Activated naive CD4-positive, alpha-beta T cell treated with anti-CD3 and anti-CD28 coated beads, Interleukin-2, amount 10 ng/mL, durations not matched to agents 7 days and 5 days (primary cell): Measurements from ENCODE around the gene TMEM164.

Experiments used
- CTCF ChIA-PET: fragments of 350-600 bp; sonication (Branson Sonifier 250); formaldehyde crosslinking; loops from one replicate; lab custom pipeline; 2021; ENCODE audit warnings: antibody characterized with exemption; lab: Charles Lee
- DNase-seq: peaks from one replicate; pipeline ENCODE4 v3.0.0-alpha.2; 2020
- H3K27ac Mint-ChIP-seq: one replicate; pipeline ENCODE4 v1.8.0; 2021; ENCODE audit warnings: mild to moderate bottlenecking, moderate library complexity, mixed read lengths
- H3K27me3 Mint-ChIP-seq: one replicate; pipeline ENCODE4 v1.8.0; 2021; ENCODE audit warnings: mild to moderate bottlenecking, mixed read lengths
- H3K36me3 Mint-ChIP-seq: one replicate; pipeline ENCODE4 v1.8.0; 2021; ENCODE audit warnings: mixed read lengths
- H3K4me1 Mint-ChIP-seq: one replicate; pipeline ENCODE4 v1.8.0; 2021; ENCODE audit warnings: mixed read lengths
- H3K4me3 Mint-ChIP-seq: one replicate; pipeline ENCODE4 v1.8.0; 2021; ENCODE audit warnings: mild to moderate bottlenecking, moderate library complexity, mixed read lengths
- H3K9me3 Mint-ChIP-seq: one replicate; pipeline ENCODE4 v1.8.0; 2021; ENCODE audit warnings: mixed read lengths

Gene TMEM164

DNA sequence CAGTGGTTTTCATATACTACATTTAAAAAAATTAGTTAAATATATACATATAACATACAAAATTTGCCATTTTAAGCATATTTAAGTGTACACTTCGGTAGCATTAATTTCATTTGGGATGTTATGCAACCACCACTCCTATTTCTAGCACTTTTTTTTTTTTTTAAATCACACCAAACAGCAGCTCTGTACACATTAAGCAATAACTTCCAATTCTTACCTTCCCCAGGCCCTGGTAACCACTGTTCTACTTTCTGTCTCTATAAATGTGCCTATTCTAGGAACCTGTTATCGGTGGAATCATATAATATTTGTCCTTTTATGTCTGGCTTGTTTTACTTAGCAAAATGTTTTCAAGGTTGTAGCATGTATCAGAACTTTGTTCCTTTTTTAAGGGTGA is 39.1 kb downstream of the TMEM164 start:
- Mint-ChIP-seq H3K36me3 (peaks cover 10% of the 10 kb centered on the region), H3K27me3 (no peaks in the 10 kb centered on the region), H3K4me1 (peaks cover 9% of the 10 kb centered on the region), H3K27ac (no peak overlapping the region), H3K4me3 (no peak overlapping the region), H3K9me3 (no peaks in the 10 kb centered on the region)
- CTCF ChIA-PET = no interaction called here
- no peak for DNase-seq

DNA sequence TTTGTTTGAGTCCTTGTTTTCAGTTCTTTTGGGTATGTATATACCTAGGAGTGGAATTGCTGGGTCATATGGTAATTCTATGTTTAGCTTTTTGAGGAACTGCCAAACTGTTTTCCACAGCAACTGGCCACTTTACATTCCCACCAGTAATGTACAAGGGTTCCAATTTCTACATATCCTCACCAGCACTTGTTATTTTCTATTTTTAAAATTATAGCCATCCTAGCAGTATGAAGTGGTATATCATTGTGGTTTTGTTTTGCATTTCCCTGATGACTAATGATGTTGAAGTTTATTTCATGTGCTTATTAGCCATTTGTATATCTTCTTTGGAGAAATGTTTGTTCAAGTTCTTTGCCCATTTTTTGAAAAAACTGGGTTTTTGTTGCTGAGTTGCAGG is 39.6 kb downstream of the TMEM164 start:
- H3K9me3 Mint-ChIP-seq = no peaks in the 10 kb centered on the region
- H3K4me3 Mint-ChIP-seq = no peak overlapping the region
- peaks cover 9% of the 10 kb centered on the region for H3K4me1 Mint-ChIP-seq
- no peak overlapping the region for H3K27ac Mint-ChIP-seq
- H3K36me3 Mint-ChIP-seq = peaks cover 10% of the 10 kb centered on the region
- CTCF ChIA-PET = no interaction called here
- H3K27me3 Mint-ChIP-seq = no peaks in the 10 kb centered on the region
- DNase-seq = no peak

DNA sequence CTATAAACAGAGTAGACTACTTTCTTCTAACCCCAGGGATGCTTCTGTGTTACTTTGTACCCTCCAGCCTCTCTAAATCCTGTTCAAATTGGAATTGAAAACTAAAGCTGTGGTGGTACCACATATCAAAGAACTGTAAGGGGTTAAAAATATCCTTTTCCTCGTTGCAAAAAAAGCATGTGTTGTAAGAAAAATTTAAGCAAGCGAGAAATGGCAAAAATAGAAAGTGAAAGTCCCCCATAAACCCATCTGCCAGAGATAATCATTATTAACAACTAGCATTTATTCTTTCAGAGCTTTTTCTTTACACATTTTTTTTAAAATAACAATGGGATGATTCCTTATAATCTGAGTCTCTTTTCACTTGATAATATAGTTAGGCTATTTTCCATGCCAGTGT is 40.6 kb downstream of the TMEM164 start:
- CTCF ChIA-PET = interaction anchor here (0.6 kb wide), 1 partner anchor 346 kb away, joined by 3 read pairs; no protein-coding TSS in a partner anchor
- H3K36me3 Mint-ChIP-seq = peaks cover 6% of the 10 kb centered on the region
- H3K27ac Mint-ChIP-seq = no peak overlapping the region
- peaks cover 9% of the 10 kb centered on the region for H3K4me1 Mint-ChIP-seq
- no peak for DNase-seq
- H3K27me3 Mint-ChIP-seq = no peaks in the 10 kb centered on the region
- no peaks in the 10 kb centered on the region for H3K9me3 Mint-ChIP-seq
- H3K4me3 Mint-ChIP-seq = no peak overlapping the region

DNA sequence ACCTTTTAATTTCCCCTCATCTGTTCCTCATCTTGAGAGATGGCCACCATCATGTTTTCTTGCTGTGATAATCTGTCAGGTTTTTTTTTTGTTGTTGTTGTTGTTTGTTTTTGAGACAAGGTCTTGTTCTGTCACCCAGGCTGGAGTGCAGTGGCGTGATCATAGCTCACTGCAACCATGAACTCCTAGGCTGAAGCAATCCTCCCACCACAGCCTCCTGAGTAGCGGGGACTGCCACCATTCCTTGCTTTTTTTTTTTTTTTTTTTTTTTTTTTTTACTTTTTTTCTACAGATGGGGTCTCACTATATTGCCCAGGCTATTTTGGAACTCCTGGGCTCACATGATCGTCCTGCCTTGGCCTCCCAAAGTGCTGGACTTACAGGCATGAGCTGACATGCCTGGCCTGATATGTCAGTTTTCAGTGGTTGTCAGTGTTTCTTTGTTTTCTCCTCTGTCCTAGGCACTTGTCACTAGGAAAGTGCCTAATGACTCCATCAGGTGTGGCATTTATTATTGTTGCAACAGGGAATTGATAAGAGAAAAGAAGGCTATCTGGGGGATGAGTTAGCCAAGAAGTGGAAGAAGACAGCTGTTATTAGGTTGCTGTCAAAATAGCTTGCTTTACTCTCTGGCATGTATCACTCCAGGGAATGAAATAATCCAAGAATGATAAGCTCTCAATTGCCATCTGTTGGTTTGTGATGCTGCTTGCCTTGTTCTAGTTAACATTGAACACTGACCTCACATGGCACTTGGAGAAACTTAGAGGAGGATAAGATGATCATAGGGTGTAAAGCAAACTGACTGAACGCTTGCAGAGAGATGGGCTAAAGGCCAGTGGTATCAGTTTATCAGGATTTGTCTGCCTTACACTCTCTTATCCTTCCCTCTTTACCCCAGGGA is 41.7 kb downstream of the TMEM164 start:
- Mint-ChIP-seq H3K27ac (no peak overlapping the region), H3K36me3 (peaks cover 5% of the 10 kb centered on the region), H3K4me3 (no peak overlapping the region), H3K9me3 (no peaks in the 10 kb centered on the region), H3K27me3 (no peaks in the 10 kb centered on the region), H3K4me1 (peaks cover 9% of the 10 kb centered on the region)
- CTCF ChIA-PET = interaction anchor here (1.2 kb wide), 2 partner anchors 153 to 364 kb away, joined by 3 read pairs; no protein-coding TSS in a partner anchor
- DNase-seq = no peak

GRCh38 chrX:110045421-110045820 is 42.5 kb downstream of the TMEM164 start:
- no peaks in the 10 kb centered on the region for H3K27me3 Mint-ChIP-seq
- no peak overlapping the region for H3K27ac Mint-ChIP-seq
- no peak for DNase-seq
- H3K4me3 Mint-ChIP-seq = no peak overlapping the region
- peaks cover 9% of the 10 kb centered on the region for H3K4me1 Mint-ChIP-seq
- H3K9me3 Mint-ChIP-seq = no peaks in the 10 kb centered on the region
- H3K36me3 Mint-ChIP-seq = peaks cover 5% of the 10 kb centered on the region
- CTCF ChIA-PET = interaction anchor here (1.2 kb wide), 2 partner anchors 154 to 363 kb away, joined by 3 read pairs; no protein-coding TSS in a partner anchor

GRCh38 chrX:110046001-110046400 is 43.1 kb downstream of the TMEM164 start:
- DNase-seq = no peak
- CTCF ChIA-PET = no interaction called here
- Mint-ChIP-seq H3K9me3 (no peaks in the 10 kb centered on the region), H3K4me1 (peaks cover 9% of the 10 kb centered on the region), H3K27me3 (no peaks in the 10 kb centered on the region), H3K36me3 (peaks cover 4% of the 10 kb centered on the region), H3K4me3 (no peak overlapping the region), H3K27ac (no peak overlapping the region)

DNA sequence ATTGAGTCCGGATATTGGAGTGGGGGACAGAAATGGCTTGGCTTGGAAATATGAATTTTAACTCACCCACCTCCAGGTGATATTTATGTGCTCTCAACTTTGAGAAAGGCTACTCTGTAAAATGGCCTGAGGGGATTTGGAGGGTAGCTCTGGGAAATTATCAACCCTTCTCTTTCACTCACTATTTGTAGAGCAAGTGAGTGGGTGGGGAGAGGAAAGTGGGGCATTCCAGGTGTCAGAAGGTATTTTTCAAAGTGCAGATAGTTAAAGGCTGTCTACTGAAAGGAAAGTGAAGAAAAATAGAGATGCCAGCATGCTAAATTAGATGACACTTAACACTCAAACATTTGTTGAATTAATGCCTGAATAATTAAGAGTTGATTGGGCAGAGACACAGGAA is 44.1 kb downstream of the TMEM164 start:
- no peaks in the 10 kb centered on the region for H3K27me3 Mint-ChIP-seq
- peaks cover 4% of the 10 kb centered on the region for H3K36me3 Mint-ChIP-seq
- no peak overlapping the region for H3K4me3 Mint-ChIP-seq
- no peak overlapping the region for H3K27ac Mint-ChIP-seq
- no peaks in the 10 kb centered on the region for H3K9me3 Mint-ChIP-seq
- H3K4me1 Mint-ChIP-seq = peaks cover 9% of the 10 kb centered on the region
- CTCF ChIA-PET = no interaction called here
- no peak for DNase-seq

DNA sequence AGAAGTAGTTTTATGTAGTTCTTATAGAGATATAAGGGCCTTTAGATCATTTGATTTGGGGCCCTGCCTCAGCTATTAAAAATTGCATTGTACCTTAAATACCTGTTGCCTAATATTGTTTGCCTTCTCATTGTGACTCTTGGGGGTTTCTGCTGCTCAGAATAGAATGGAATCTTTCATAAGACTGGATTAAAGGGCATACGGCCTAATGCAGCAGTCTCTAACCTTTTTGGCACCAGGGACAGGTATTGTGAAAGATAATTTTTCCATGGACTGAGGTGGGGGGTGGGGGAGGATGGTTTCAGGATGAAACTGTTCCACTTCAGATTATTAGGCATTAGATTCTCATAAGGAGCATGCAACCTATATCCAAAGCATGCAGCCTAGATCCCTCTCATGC is 46.2 kb downstream of the TMEM164 start:
- Mint-ChIP-seq H3K4me1 (no peaks in the 10 kb centered on the region), H3K27ac (no peak overlapping the region), H3K9me3 (no peaks in the 10 kb centered on the region), H3K36me3 (peaks cover 10% of the 10 kb centered on the region), H3K27me3 (no peaks in the 10 kb centered on the region), H3K4me3 (no peak overlapping the region)
- no peak for DNase-seq
- CTCF ChIA-PET = interaction anchor here (1.2 kb wide), 1 partner anchor 159 kb away, joined by 3 read pairs; no protein-coding TSS in a partner anchor

DNA sequence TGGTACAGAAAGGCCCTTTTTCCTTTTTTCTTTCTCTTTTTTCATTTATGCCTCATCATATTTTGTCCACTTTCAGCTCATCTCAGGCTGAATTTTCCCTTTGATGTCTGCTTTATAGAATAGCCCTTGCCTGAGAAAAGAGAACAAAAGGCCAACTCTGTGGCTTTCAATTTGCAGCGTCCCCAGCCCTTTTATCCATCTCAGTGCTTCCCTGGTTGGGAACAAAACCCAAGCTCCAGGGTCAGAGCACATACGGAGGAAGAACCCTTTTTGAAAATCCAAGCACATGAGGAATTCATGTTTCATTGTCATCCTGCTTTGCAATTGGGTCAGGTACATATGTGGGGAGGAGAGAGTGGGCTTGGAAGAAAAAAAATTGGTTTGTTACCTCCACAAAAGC is 47.5 kb downstream of the TMEM164 start:
- Mint-ChIP-seq H3K4me3 (no peak overlapping the region), H3K4me1 (no peaks in the 10 kb centered on the region), H3K9me3 (no peaks in the 10 kb centered on the region), H3K36me3 (peaks cover 13% of the 10 kb centered on the region), H3K27ac (no peak overlapping the region), H3K27me3 (no peaks in the 10 kb centered on the region)
- CTCF ChIA-PET = no interaction called here
- DNase-seq = no peak

DNA sequence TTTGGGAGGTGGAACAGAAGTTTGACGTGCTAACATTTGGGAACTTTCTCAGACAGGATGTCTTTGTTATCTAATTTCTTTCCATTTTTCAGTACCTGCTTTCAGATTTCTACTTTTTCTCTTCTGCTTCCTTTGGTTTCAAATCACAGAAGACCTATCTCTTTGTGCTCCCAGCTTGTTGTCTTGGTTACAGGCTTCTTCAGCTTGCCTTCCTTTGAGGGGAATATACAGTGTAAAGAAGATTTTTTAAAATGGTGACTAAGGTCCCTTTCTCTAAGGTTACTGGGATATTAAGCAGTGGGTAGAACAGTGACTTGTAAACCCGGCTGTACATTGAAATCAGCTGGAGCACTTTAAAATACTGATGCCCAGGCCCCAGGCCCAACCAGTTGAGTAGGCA is 48.0 kb downstream of the TMEM164 start:
- CTCF ChIA-PET = no interaction called here
- H3K4me3 Mint-ChIP-seq = no peak overlapping the region
- H3K36me3 Mint-ChIP-seq = peaks cover 13% of the 10 kb centered on the region
- H3K4me1 Mint-ChIP-seq = no peaks in the 10 kb centered on the region
- H3K27me3 Mint-ChIP-seq = no peaks in the 10 kb centered on the region
- H3K27ac Mint-ChIP-seq = no peak overlapping the region
- H3K9me3 Mint-ChIP-seq = no peaks in the 10 kb centered on the region
- no peak for DNase-seq

DNA sequence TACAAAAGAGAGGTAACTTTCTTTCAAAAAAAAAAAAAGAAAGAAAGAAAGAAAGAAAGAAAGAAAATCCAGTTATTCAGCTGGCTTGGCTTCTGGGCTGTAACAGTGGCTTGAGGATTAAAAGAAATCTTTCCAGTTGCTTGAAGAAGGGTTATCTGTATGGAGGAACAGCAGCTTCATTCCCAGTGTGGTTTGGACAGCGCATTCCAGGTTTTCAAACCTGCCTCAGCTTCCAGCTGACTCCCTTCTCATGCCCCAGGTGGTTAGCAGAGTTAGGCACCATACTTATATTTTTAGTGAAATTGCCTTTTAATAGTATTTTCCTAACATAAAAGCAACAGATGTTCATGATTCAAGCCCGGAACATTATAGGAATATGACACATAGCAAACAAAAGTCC is 48.6 kb downstream of the TMEM164 start:
- CTCF ChIA-PET = no interaction called here
- Mint-ChIP-seq H3K36me3 (peaks cover 13% of the 10 kb centered on the region), H3K27ac (no peak overlapping the region)

GRCh38 chrX:110052303-110052702 is 49.4 kb downstream of the TMEM164 start:
- DNase-seq = no peak
- CTCF ChIA-PET = no interaction called here
- H3K27me3 Mint-ChIP-seq = no peaks in the 10 kb centered on the region
- peaks cover 13% of the 10 kb centered on the region for H3K36me3 Mint-ChIP-seq
- H3K4me3 Mint-ChIP-seq = no peak overlapping the region
- H3K27ac Mint-ChIP-seq = no peak overlapping the region
- H3K9me3 Mint-ChIP-seq = no peaks in the 10 kb centered on the region
- no peaks in the 10 kb centered on the region for H3K4me1 Mint-ChIP-seq

More for the DNA sequence above, 48.6 kb downstream of the TMEM164 start:
- H3K4me1 Mint-ChIP-seq = no peaks in the 10 kb centered on the region
- no peak overlapping the region for H3K4me3 Mint-ChIP-seq
- H3K27me3 Mint-ChIP-seq = no peaks in the 10 kb centered on the region
- H3K9me3 Mint-ChIP-seq = no peaks in the 10 kb centered on the region
- DNase-seq = no peak

GRCh38 chrX:110053453-110053852 is 50.5 kb downstream of the TMEM164 start:
- CTCF ChIA-PET = no interaction called here
- no peak overlapping the region for H3K27ac Mint-ChIP-seq
- H3K9me3 Mint-ChIP-seq = no peaks in the 10 kb centered on the region
- H3K27me3 Mint-ChIP-seq = no peaks in the 10 kb centered on the region
- no peaks in the 10 kb centered on the region for H3K4me1 Mint-ChIP-seq
- no peak overlapping the region for H3K4me3 Mint-ChIP-seq
- peaks cover 16% of the 10 kb centered on the region for H3K36me3 Mint-ChIP-seq
- no peak for DNase-seq

DNA sequence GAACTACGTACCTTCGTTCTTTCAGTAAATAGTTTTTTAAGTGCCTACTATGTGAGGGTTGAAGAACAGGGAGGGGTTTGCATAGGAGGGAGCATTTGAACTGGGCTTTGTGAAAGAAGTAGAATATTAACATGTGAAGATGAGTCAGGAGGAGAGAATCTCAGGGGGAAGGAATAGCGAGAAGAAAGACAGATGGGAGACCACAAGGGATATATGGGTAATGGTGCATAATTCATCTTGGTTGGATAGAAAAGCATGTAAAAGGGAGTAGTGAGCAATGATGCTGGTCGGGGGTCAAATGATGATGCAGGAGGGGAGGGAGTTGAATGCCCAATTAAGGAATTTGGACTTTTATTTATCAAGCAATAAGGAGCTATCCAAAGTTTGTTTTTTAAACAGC is 52.7 kb downstream of the TMEM164 start:
- CTCF ChIA-PET = no interaction called here
- Mint-ChIP-seq H3K36me3 (peaks cover 16% of the 10 kb centered on the region), H3K4me1 (no peaks in the 10 kb centered on the region), H3K27ac (no peak overlapping the region), H3K27me3 (no peaks in the 10 kb centered on the region), H3K9me3 (no peaks in the 10 kb centered on the region), H3K4me3 (no peak overlapping the region)
- DNase-seq = no peak

- Mint-ChIP-seq H3K27me3 (no peaks in the 10 kb centered on the region), H3K9me3 (no peaks in the 10 kb centered on the region), H3K4me3 (no peak overlapping the region)
Measured at GRCh38 chrX:110056419-110056818, 53.5 kb downstream of the TMEM164 start.

More at GRCh38 chrX:110056419-110056818, 53.5 kb downstream of the TMEM164 start:
- Mint-ChIP-seq H3K4me1 (no peaks in the 10 kb centered on the region), H3K36me3 (peaks cover 16% of the 10 kb centered on the region), H3K27ac (no peak overlapping the region)
- CTCF ChIA-PET = no interaction called here
- no peak for DNase-seq
